Glomerular visceral epithelial cell (primary cell): ENCODE data around the gene WDPCP.
"Not testable (repeated sequence)": the region's sequence is repeated elsewhere in the genome, so short reads cannot be mapped to it uniquely, and the experiment has no call there.

ENCODE experiments used
- DNase-seq: peaks from one replicate; pipeline ENCODE4 v3.0.0-alpha.2; 2016; ENCODE audit errors: extremely low spot score

WDPCP gene

DNA sequence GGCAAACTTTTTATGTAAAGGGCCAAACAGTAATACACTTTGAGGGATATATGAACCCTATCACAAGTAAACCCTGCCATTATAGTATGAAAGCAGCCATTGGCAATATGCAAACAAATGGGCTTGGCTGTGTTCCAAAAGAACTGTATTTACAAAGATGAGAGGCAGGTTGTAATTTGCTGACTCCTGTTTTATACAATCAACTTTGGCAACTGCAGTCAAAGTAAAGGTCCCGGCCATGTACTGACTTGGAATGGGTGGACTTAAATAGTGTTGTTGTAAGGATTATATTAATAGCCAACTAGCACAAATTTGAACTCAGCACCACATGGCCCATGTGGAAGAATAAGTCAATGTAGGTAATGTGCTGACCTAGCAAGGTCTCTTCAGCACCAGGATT lies 223.4 kb downstream of the WDPCP start:
- no peak for DNase-seq

- not testable (repeated sequence) for DNase-seq
These were observed 230.6 kb downstream of the WDPCP start for GRCh38 chr2:63357722-63358121.

GRCh38 chr2:63347361-63347760 lies 240.9 kb downstream of the WDPCP start:
- DNase-seq = no peak

DNA sequence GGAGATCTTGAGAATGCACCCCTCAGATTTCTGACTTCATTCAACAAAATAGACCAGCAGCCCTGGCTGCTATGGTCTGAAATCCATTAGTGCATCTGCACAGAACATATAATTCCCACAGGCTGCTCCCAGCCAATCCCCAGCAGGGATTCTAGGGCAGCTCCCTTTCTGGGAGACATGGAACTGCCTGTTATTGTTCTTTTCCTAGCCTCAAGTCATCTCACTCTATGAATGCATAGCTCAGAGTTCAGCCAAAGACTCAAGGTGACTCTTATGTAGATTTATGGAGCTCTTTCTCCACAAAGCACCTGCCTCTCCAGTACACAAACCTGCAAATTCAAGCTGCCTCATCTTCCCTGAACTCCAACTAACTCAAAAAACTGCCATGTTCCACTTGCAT lies 241.9 kb downstream of the WDPCP start:
- no peak for DNase-seq

- no peak for DNase-seq
These were observed 243.0 kb downstream of the WDPCP start for GRCh38 chr2:63345285-63345633.

DNA sequence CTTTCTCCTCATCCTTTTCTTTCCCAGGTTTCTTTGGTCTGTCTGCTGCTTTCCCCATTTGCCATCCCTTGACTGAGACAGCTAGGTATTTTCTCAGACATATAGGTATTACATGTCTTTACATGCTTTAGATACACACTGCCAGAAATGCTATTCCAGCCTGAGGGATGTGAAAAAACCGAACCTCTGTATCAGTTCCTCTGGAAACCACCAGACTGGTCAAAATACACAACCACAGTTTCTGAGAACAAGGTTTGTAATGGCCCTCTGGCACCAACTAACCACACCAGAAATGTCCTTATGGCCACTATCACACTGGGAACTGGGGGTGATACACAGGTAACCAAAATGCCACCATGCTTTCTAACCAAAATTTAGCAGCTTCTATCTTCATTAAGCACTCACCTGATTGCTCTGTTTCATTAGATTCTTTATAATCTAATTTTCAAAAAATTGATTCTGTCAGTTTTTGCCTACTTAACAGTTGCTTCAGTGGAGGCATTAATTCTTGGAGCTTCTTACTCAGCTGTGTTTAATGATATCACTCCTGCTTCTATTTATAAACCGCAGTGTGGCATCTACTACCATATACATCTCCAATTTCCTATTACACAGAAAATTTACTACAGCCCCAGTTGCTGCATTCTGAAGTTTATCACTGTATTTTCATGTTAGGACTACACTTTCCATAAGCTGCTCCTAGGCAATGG lies 243.5 kb downstream of the WDPCP start:
- no peak for DNase-seq

GRCh38 chr2:63343397-63344109 lies 244.7 kb downstream of the WDPCP start:
- no peak for DNase-seq

GRCh38 chr2:63340443-63340842 lies 247.8 kb downstream of the WDPCP start:
- DNase-seq = no peak

DNA sequence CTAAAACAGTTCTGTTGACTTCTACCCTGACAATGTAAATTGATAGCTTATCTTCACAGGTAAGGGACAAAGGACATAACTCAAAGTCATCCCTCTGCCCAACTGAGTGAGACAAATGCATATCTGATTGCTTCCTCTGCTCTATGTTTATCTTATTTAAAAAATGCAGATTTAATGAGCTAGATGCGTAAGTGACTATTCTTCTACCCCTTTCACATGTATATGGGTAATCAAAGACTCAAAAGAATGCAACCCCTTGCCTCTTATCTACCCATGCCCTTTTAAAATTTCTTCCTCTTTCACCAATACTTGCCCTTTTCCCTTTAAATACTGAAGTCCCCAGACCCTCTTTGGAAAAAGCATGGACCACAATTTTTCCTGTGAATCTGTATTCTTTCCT lies 253.4 kb downstream of the WDPCP start:
- no peak for DNase-seq

DNA sequence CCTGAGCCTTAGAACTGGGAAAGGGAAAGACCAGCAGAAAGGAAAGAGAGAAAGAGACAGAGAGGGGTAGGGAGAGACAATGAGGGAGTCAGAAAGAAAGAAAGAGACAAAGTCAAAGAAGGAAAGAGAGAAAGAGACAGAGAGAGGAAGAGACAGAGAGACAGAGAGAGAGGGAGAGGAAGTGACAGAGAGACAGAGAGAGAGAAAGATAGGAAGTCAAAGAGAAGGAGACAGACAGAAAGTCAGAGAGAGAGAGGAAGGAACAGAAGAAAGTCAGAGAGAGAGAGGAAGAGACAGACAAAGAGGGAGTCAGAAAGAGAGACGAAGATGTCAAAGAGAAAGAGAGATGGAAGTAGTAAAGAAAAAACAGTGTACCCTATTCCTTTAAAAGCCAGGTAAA lies 261.8 kb downstream of the WDPCP start:
- no peak for DNase-seq

- DNase-seq = not testable (repeated sequence)
These were observed 264.6 kb downstream of the WDPCP start for GRCh38 chr2:63323662-63324061.

DNA sequence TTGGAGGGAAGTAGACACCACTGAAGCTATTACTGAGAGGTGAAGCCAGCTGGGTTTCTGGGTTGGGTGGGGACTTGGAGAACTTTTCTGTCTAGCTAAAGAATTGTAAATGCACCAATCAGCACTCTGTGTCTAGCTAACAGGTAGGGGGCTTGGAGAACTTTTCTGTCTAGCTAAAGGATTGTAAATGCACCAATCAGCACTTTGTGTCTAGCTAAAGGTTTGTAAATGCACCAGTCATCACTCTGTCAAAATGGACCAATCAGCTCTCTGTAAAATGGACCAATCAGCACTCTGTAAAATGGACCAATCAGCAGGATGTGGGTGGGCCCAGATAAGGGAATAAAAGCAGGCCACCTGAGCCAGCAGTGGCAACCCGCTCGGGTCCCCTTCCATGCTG lies 266.3 kb downstream of the WDPCP start:
- not testable (repeated sequence) for DNase-seq

DNA sequence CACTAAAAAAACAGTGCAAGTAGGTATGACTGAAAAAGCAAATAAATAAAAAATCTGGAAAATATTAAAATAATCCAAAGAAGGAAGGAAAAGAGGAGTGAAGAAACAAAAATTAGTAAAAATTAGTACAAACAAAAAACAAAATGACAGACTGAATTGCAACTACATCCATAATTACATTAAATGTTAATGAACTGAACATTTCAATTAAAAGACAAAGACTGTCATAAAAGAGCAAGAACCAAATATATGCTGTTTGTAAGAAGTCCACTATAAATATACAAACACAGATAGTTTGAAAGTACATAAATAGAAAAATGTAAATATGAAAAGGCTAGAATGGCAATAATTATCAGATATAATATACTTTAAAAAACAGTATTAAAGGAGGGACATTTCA lies 267.6 kb downstream of the WDPCP start:
- no peak for DNase-seq

DNA sequence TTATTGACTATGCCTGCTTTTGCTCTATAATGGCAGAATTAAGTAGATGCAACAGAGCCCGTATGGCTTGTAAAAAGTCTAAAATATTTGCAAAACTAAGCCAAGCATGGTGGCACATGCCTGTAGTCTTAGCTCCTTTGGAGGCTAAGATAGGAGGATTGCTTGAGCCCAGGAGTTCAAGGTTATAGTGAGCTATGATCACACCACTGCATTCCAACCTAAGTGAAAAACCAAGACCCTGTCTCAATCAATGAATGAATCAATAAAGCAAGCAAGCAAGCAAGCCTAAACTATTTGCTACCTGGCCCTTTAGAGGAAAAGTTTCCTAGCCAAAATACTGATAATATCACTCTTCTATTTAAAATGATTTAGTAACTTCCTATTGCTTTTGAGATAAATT lies 277.7 kb downstream of the WDPCP start:
- DNase-seq = no peak

- no peak for DNase-seq
These were observed 286.8 kb downstream of the WDPCP start for GRCh38 chr2:63301481-63301880.

GRCh38 chr2:63300835-63301234 lies 287.4 kb downstream of the WDPCP start:
- no peak for DNase-seq

DNA sequence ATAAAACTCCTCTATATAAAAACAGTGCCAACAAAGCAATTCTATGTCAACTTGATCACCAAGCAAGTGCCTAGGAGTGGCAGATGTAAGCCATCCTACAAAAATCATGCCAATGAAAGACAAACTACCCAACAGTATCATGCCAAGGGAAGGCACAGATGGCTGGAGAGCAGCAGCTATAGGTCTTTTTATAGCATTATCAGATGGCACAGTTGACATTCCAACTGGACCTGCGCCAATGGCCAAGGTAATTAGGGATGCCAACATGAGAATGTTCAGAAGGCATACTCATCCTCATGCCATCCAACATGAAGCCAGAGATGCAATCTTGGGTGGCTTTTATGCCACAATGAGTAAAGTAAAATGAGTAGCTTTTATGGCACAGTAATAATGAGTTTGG lies 300.3 kb downstream of the WDPCP start:
- no peak for DNase-seq

- not testable (repeated sequence) for DNase-seq
These were observed 301.8 kb downstream of the WDPCP start for GRCh38 chr2:63286520-63286919.

DNA sequence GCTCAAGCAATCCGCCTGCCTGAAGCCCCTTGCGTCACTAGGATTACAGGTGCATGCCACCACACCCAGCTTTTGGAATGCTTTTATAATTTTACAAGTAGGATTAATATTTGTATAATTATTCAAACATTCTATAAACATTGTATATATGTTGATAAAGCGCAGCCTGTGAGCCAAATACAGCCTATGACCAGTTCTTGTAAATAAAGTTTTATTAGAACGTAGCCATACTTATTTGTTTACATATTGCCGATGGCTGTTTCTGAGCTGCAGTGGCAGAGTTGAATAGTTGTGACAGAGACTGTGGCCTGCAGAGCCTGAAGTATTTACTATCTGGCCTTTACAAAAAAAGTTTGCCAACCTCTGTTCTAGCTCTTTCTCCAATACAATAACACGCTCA lies 305.0 kb downstream of the WDPCP start:
- no peak for DNase-seq

- no peak for DNase-seq
These were observed 315.7 kb downstream of the WDPCP start for GRCh38 chr2:63272560-63272959.

DNA sequence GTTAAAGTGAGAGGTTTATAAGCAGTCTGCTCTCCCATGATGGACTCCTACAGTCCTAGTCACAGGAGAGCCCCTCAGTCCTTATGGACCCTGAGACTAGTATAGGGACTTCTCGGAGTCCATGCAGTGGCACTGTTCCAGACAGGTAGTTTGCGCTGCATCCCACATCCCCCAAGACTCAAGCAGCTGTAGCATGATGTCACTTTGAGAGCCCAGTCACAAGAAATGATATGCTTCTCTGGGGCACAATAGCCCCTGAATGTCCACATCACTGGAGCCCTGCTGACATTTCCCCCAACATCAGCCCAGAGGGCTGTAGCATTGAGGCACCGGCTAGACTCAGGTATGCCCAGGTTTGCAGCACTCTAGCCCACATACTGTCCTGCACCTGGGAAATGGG lies 317.6 kb downstream of the WDPCP start:
- no peak for DNase-seq

DNA sequence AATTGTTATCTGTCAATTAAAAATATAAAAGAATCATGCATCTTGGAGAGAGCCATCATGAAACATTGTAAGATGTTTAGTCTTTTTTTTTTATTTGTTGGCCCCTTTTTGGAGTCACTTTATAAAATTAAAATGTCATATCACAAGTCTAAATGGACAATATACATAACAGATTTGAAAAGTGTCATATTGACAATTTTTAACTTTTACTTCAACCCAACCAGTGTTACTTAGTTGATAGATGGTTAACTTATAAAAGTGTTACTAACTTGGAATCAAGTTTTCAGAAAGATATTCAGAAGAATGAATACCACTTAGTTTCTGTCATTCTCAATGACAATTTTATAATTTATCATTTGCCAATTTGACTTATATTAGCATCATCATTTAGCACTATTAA lies 319.3 kb downstream of the WDPCP start:
- DNase-seq = no peak

DNA sequence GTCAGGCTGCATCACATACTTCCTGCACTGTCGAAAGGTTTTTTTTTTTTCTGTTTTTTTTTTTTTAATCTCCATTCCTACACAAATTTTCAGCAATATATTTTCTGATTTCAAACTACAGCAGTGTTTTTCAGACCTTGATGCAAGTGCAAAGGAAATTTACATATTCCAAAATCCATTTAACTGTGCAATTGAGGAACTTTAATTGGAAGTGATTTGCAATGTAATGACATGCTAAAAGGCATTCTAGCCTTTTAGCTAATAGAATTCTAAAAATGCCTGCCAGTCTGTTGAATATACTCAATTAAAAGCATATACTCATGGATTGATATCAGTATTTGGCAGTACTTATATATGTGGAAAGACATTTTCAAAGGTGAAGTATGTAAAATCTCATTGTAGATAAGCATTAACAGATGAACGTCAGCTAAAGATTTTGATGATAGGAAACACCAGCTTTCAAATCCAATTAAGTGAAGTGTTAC lies 327.1 kb downstream of the WDPCP start:
- DNase-seq = no peak

GRCh38 chr2:63257473-63257872 lies 330.8 kb downstream of the WDPCP start:
- DNase-seq = no peak
